ENCODE results near the gene CCNJL.
"Not testable (repeated sequence)": the region's sequence is repeated elsewhere in the genome, so short reads cannot be mapped to it uniquely, and the experiment has no call there.

Gene CCNJL

DNA sequence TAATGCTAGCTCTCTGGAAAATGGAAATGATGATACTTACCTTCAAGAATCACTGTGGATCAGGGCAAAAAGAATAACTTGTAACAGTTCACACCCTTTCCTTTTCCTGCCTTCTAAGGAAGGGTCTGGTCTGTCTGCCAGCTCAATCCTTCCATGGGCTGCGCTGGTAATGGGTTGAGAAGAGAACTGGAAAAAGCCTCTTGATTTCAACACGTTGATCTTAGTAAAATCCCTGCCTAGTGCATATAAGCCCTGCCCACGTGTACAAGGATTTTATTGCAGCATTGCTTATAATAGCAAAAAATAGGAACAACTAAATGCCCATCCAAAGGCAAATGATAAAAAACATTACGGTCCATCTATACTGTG, 37.6 kb upstream of the CCNJL start:
- H3K4me1 ChIP-seq (ENCODE audit: control insufficient read depth in 1 of 2, insufficient read depth in 2 of 2, low read length in 2 of 2), result no peaks in the 10 kb centered on the region
- no peak overlapping the region for H3K4me3 ChIP-seq (ENCODE audit: low read depth in 1 of 2, low read length in 2 of 2)
- no peak overlapping the region for H3K27ac ChIP-seq (ENCODE audit: low read length)
- no peaks in the 10 kb centered on the region for H3K27me3 ChIP-seq (ENCODE audit: low read depth, low read length)
- H3K36me3 ChIP-seq (ENCODE audit: control insufficient read depth in 1 of 2, insufficient read depth in 2 of 2, low read length in 2 of 2), result peaks cover 0 to 10% of the 10 kb centered on the region in 2 donors
- no peaks in the 10 kb centered on the region for H3K9me3 ChIP-seq (ENCODE audit: control insufficient read depth in 1 of 2, low read length in 2 of 2)

- H3K27me3 ChIP-seq (ENCODE audit: low read depth, low read length), result no peaks in the 10 kb centered on the region
- no peaks in the 10 kb centered on the region for H3K9me3 ChIP-seq (ENCODE audit: control insufficient read depth in 1 of 2, low read length in 2 of 2)
- H3K4me1 ChIP-seq (ENCODE audit: control insufficient read depth in 1 of 2, insufficient read depth in 2 of 2, low read length in 2 of 2), result no peaks in the 10 kb centered on the region
- H3K27ac ChIP-seq (ENCODE audit: low read length), result no peak overlapping the region
- peaks cover 0 to 10% of the 10 kb centered on the region in 2 donors for H3K36me3 ChIP-seq (ENCODE audit: control insufficient read depth in 1 of 2, insufficient read depth in 2 of 2, low read length in 2 of 2)
- H3K4me3 ChIP-seq (ENCODE audit: low read depth in 1 of 2, low read length in 2 of 2), result no peak overlapping the region
Observed at GRCh38 chr5:160349249-160349934, 37.0 kb upstream of the CCNJL start.

GRCh38 chr5:160348080-160348479, 35.7 kb upstream of the CCNJL start:
- Histone ChIP-seq H3K27me3 (ENCODE audit: low read depth, low read length) (no peaks in the 10 kb centered on the region), H3K27ac (ENCODE audit: low read length) (no peak overlapping the region)

GRCh38 chr5:160347448-160347847, 35.1 kb upstream of the CCNJL start:
- Histone ChIP-seq H3K27me3 (ENCODE audit: low read depth, low read length) (no peaks in the 10 kb centered on the region), H3K27ac (ENCODE audit: low read length) (no peak overlapping the region), H3K4me1 (ENCODE audit: control insufficient read depth in 1 of 2, insufficient read depth in 2 of 2, low read length in 2 of 2) (no peaks in the 10 kb centered on the region), H3K9me3 (ENCODE audit: control insufficient read depth in 1 of 2, low read length in 2 of 2) (no peaks in the 10 kb centered on the region), H3K4me3 (ENCODE audit: low read depth in 1 of 2, low read length in 2 of 2) (no peak overlapping the region), H3K36me3 (ENCODE audit: control insufficient read depth in 1 of 2, insufficient read depth in 2 of 2, low read length in 2 of 2) (peaks cover 0 to 10% of the 10 kb centered on the region in 2 donors)

More at GRCh38 chr5:160348080-160348479, 35.7 kb upstream of the CCNJL start:
- Histone ChIP-seq H3K9me3 (ENCODE audit: control insufficient read depth in 1 of 2, low read length in 2 of 2) (no peaks in the 10 kb centered on the region), H3K36me3 (ENCODE audit: control insufficient read depth in 1 of 2, insufficient read depth in 2 of 2, low read length in 2 of 2) (peaks cover 0 to 10% of the 10 kb centered on the region in 2 donors), H3K4me3 (ENCODE audit: low read depth in 1 of 2, low read length in 2 of 2) (no peak overlapping the region), H3K4me1 (ENCODE audit: control insufficient read depth in 1 of 2, insufficient read depth in 2 of 2, low read length in 2 of 2) (no peaks in the 10 kb centered on the region)

DNA sequence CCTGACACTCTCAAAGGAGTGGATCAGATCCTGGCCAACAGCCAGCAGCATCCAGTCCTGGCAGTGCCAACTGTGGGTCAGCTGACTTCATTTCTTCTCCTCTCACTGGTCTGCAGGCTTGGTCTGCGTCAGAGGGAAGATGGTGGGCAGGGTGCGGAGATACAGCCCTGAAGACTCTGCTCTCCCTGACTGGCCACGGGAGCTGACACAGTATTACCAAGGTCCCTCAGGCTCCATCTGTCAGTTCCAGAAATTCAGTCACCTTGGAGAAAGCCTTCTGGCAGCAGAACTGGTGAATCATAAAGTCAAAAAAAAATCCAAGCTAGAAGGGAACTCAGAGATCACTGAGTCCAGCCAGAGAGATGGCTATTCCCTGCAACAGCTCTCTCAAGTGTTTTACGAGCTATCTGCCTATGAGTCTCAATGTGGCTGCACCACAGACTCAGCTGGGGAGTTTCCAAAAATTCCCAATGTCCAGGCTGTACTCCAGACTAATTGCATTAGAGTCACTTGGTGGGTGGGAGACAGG, 30.1 kb upstream of the CCNJL start:
- Histone ChIP-seq H3K9me3 (ENCODE audit: control insufficient read depth in 1 of 2, low read length in 2 of 2) (no peaks in the 10 kb centered on the region), H3K27me3 (ENCODE audit: low read depth, low read length) (no peaks in the 10 kb centered on the region), H3K4me3 (ENCODE audit: low read depth in 1 of 2, low read length in 2 of 2) (no peak overlapping the region), H3K4me1 (ENCODE audit: control insufficient read depth in 1 of 2, insufficient read depth in 2 of 2, low read length in 2 of 2) (no peaks in the 10 kb centered on the region), H3K36me3 (ENCODE audit: control insufficient read depth in 1 of 2, insufficient read depth in 2 of 2, low read length in 2 of 2) (no peaks in the 10 kb centered on the region), H3K27ac (ENCODE audit: low read length) (no peak overlapping the region)

DNA sequence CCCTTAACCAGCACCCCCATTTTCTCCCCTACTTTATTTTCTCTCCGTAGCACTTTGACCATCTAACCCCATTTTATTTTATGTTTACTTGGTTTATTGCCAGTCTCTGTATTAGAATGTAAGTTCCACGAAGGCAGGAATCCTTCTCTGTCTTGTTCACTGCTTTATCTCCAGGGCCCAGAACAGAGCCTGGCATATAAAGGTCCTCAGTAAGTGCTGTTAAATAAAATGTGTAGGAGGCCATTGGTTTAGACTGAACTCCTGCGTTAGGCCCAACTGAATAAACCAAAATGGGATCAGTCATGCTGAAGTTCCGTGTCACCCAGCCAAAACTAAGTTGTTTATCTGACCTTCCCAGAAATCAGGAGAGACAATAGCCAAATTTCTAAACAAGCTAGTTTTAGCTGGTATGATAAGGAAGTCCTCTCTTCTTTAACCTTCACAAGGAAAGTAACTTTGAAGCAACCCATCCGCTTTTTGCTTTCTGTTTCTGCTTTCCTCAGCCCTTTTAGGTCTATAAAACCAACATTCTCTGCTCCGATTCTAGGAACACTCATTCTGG, 29.0 kb upstream of the CCNJL start:
- Histone ChIP-seq H3K27me3 (ENCODE audit: low read depth, low read length) (no peaks in the 10 kb centered on the region), H3K4me1 (ENCODE audit: control insufficient read depth in 1 of 2, insufficient read depth in 2 of 2, low read length in 2 of 2) (no peaks in the 10 kb centered on the region), H3K27ac (ENCODE audit: low read length) (no peak overlapping the region), H3K4me3 (ENCODE audit: low read depth in 1 of 2, low read length in 2 of 2) (no peak overlapping the region), H3K36me3 (ENCODE audit: control insufficient read depth in 1 of 2, insufficient read depth in 2 of 2, low read length in 2 of 2) (no peaks in the 10 kb centered on the region), H3K9me3 (ENCODE audit: control insufficient read depth in 1 of 2, low read length in 2 of 2) (no peaks in the 10 kb centered on the region)

DNA sequence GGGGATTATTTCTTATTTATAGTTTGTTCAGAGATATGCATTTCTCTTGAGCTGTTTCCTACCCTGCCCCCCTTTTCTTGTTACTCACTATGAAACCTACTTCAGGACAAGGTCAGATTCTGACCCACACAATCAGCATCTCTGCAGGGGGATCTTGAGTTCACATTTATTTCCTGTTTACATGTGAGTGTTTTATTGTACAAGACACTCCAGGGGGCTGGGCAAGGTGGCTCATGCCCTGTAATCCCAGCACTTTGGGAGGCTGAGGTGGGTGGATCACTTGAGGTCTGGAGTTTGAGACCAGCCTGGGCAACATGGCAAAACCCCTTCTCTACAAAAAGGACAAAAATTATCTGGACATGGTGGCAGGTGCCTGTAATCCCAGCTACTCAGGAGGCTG, 28.1 kb upstream of the CCNJL start:
- not testable (repeated sequence) for H3K4me1 ChIP-seq (ENCODE audit: control insufficient read depth in 1 of 2, insufficient read depth in 2 of 2, low read length in 2 of 2); H3K27me3 ChIP-seq (ENCODE audit: low read depth, low read length); H3K9me3 ChIP-seq (ENCODE audit: control insufficient read depth in 1 of 2, low read length in 2 of 2); H3K36me3 ChIP-seq (ENCODE audit: control insufficient read depth in 1 of 2, insufficient read depth in 2 of 2, low read length in 2 of 2); H3K27ac ChIP-seq (ENCODE audit: low read length); H3K4me3 ChIP-seq (ENCODE audit: low read depth in 1 of 2, low read length in 2 of 2)

GRCh38 chr5:160339406-160340130, 27.2 kb upstream of the CCNJL start:
- Histone ChIP-seq H3K9me3 (ENCODE audit: control insufficient read depth in 1 of 2, low read length in 2 of 2) (no peaks in the 10 kb centered on the region), H3K4me3 (ENCODE audit: low read depth in 1 of 2, low read length in 2 of 2) (no peak overlapping the region), H3K36me3 (ENCODE audit: control insufficient read depth in 1 of 2, insufficient read depth in 2 of 2, low read length in 2 of 2) (no peaks in the 10 kb centered on the region), H3K27me3 (ENCODE audit: low read depth, low read length) (no peaks in the 10 kb centered on the region), H3K27ac (ENCODE audit: low read length) (no peak overlapping the region), H3K4me1 (ENCODE audit: control insufficient read depth in 1 of 2, insufficient read depth in 2 of 2, low read length in 2 of 2) (no peaks in the 10 kb centered on the region)

GRCh38 chr5:160334716-160335115, 22.4 kb upstream of the CCNJL start:
- not testable (repeated sequence) for H3K27me3 ChIP-seq (ENCODE audit: low read depth, low read length); H3K9me3 ChIP-seq (ENCODE audit: control insufficient read depth in 1 of 2, low read length in 2 of 2); H3K27ac ChIP-seq (ENCODE audit: low read length); H3K36me3 ChIP-seq (ENCODE audit: control insufficient read depth in 1 of 2, insufficient read depth in 2 of 2, low read length in 2 of 2); H3K4me1 ChIP-seq (ENCODE audit: control insufficient read depth in 1 of 2, insufficient read depth in 2 of 2, low read length in 2 of 2); H3K4me3 ChIP-seq (ENCODE audit: low read depth in 1 of 2, low read length in 2 of 2)

DNA sequence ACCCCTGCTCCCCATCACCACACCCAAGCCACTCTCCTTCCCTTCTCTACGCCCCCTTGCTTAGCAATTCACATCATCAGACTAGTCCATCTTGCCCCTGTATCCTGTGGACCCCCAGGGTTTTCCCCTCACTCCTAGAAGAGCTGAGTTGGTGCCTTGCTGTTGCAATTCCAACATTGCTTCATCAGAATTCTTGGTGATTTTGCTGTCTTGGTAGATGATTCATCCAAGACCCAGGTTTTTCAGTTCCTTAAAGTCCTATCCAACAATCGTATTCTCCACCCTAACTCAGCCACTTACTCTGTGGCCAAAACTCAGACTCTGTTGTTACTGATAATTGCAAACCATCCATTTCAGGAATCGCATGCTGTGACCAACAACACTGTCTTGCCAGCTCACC, 21.4 kb upstream of the CCNJL start:
- Histone ChIP-seq H3K36me3 (ENCODE audit: control insufficient read depth in 1 of 2, insufficient read depth in 2 of 2, low read length in 2 of 2) (no peaks in the 10 kb centered on the region), H3K9me3 (ENCODE audit: control insufficient read depth in 1 of 2, low read length in 2 of 2) (no peaks in the 10 kb centered on the region), H3K27ac (ENCODE audit: low read length) (no peak overlapping the region), H3K4me1 (ENCODE audit: control insufficient read depth in 1 of 2, insufficient read depth in 2 of 2, low read length in 2 of 2) (no peaks in the 10 kb centered on the region), H3K27me3 (ENCODE audit: low read depth, low read length) (no peaks in the 10 kb centered on the region), H3K4me3 (ENCODE audit: low read depth in 1 of 2, low read length in 2 of 2) (no peak overlapping the region)

DNA sequence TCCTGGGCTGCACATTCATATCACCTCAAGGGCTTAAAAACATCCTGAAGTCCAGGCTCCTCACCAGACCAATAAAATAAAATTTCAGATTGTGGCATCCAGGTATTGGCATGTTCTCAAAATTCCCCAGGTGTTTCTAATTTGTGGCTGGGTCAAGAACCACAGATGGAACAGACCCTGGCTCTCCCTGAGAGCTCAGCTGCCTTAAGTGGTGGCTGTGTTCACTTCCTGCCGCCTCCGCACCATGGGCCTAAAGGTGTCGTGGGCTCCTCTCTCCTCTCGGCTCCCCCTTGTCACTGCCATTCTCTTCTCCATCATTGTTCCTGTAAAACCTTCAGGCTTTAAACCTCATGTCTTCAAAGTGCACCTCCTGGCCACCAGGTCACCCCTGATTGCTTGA, 17.8 kb upstream of the CCNJL start:
- H3K27me3 ChIP-seq (ENCODE audit: low read depth, low read length), result no peaks in the 10 kb centered on the region
- no peak overlapping the region for H3K4me3 ChIP-seq (ENCODE audit: low read depth in 1 of 2, low read length in 2 of 2)
- H3K4me1 ChIP-seq (ENCODE audit: control insufficient read depth in 1 of 2, insufficient read depth in 2 of 2, low read length in 2 of 2), result no peaks in the 10 kb centered on the region
- H3K27ac ChIP-seq (ENCODE audit: low read length), result no peak overlapping the region
- H3K9me3 ChIP-seq (ENCODE audit: control insufficient read depth in 1 of 2, low read length in 2 of 2), result no peaks in the 10 kb centered on the region
- no peaks in the 10 kb centered on the region for H3K36me3 ChIP-seq (ENCODE audit: control insufficient read depth in 1 of 2, insufficient read depth in 2 of 2, low read length in 2 of 2)

Data from muscle layer of duodenum (tissue), 2 donors.